HFFc6 (cell line): Measurements from ENCODE around the gene LCA5L. TPM values are rescaled to one million over a fixed set of nuclear protein-coding genes. Genes with fewer than 3 reads are reported as not detected.
"Not testable (repeated sequence)": the region's sequence is repeated elsewhere in the genome, so short reads cannot be mapped to it uniquely, and the experiment has no call there.

ENCODE experiments used
- DNase-seq: peaks from one replicate; pipeline ENCODE4 v3.0.0-alpha.2; 2018
- H3K27ac Mint-ChIP-seq: 2 replicates; pipeline ENCODE4 v1.8.0; 2020; ENCODE audit warnings: mild to moderate bottlenecking, mixed read lengths
- H3K27me3 Mint-ChIP-seq: 2 replicates; pipeline ENCODE4 v1.8.0; 2021; ENCODE audit warnings: mild to moderate bottlenecking, moderate library complexity, mixed read lengths; ENCODE audit not compliant: insufficient read depth
- H3K36me3 Mint-ChIP-seq: 2 replicates; pipeline ENCODE4 v1.8.0; 2021; ENCODE audit warnings: low read depth, mixed read lengths
- H3K4me1 Mint-ChIP-seq: 2 replicates; pipeline ENCODE4 v1.8.0; 2020; ENCODE audit warnings: low read depth, mixed read lengths
- H3K4me3 Mint-ChIP-seq: 2 replicates; pipeline ENCODE4 v1.8.0; 2020; ENCODE audit warnings: mild to moderate bottlenecking, moderate library complexity, mixed read lengths
- H3K9me3 Mint-ChIP-seq: 2 replicates; pipeline ENCODE4 v1.8.0; 2020; ENCODE audit warnings: mild to moderate bottlenecking, mixed read lengths
- CTCF ChIP-seq: fragments of 200-600 bp; sonication (generic); IDR thresholded peaks from 2 replicates; pipeline ENCODE4 v1.5.0; 2021; ENCODE audit warnings: antibody characterized with exemption, mild to moderate bottlenecking
- total RNA-seq, 6 experiments: library from RNA; stranded (reverse); fragmentation: NEBNext Ultra II Directional; extraction: Animal tissue kit (Norgen Biotek cat#: 25700); gene quantifications; 2 replicates in 1 of 6; 3 replicates in 5 of 6; pipeline ENCODE4 v1.2.3, GENCODE V29; 2021

Gene LCA5L
- total RNA-seq, 6 experiments from 2014 or later, result 0.73 to 1.4 (median 0.86) TPM

DNA sequence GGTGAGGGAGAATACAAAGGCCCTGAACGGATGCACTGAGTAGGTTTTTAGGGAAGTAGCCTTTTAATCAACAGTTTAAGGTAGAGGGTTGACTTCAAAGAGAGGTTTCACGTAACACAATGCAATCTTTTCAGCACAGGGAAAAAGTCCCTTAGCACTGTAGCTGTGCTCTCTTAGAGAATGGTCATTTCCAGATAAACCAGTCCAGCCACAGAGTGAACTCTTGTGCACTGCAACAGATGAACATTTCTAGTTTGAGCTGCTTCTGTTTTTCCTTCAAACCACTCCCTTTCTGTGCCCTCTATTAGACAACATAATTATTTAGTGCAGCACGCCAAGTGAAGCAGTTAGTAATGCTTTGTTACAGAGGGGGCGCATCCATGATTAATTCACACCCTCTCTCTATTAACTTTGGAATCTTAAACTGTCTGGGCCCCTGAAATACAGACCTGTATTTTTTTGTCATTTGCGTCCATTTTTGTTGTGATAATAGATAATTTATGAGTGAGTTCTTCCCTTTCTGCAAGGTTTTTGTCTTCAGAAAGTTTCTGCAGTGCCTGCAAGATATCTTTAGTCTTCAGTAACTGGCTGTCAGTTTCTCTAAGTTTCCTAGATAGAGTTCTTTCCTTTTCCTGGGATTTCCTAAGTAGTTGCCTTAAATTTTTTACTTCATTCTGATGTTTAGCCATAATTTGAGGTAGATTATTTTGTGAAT lies 22.9 kb downstream of the LCA5L start:
- no peak for TF ChIP-seq CTCF
- H3K36me3 Mint-ChIP-seq, result no peaks in the 10 kb centered on the region
- DNase-seq, result no peak
- H3K27me3 Mint-ChIP-seq, result peaks cover 2% of the 10 kb centered on the region; the same call in 1 of the 2 replicates
- no peaks in the 10 kb centered on the region for H3K9me3 Mint-ChIP-seq
- H3K4me1 Mint-ChIP-seq, result no peaks in the 10 kb centered on the region
- no peak overlapping the region for H3K27ac Mint-ChIP-seq
- H3K4me3 Mint-ChIP-seq, result no peak overlapping the region

DNA sequence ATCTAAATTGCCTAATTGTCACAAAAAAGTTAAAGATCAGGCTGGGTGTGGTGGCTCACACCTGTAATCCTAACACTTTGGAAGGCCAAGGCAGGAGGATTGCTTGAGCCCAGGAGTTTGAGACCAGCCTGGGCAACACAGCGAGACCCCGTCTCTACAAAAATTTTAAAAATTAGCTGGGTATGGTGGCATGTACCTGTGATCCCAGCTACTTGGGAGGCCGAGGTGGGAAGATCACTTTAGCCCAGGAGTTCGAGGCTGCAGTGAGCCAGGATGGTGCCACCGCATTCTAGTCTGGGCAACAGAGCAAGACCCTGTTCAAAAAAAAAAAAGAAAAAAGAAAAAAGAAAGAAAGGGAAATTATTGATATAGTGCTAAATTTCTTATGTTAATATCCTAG lies 26.4 kb downstream of the LCA5L start:
- H3K4me3 Mint-ChIP-seq, H3K27ac Mint-ChIP-seq, DNase-seq, H3K9me3 Mint-ChIP-seq, H3K36me3 Mint-ChIP-seq, H3K27me3 Mint-ChIP-seq, H3K4me1 Mint-ChIP-seq: not testable (repeated sequence)

DNA sequence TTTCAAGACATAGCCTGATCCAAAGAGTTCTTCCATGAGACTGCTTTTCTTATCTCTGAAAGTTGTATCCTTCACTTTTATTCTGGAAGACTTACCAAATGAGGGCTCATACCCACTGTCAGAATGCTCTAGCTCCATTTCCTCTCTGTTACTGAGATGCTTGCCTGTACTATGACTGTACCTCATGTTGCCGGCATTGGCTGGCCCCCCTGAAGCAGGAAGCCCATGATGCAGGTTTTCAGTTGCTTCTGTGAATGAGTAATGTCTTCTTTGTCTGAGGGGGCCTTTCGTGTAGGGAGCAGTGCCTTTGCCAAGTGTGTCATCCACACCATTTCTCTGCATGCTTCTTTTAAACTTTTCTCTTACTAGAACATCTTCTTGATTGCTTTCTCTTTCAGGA lies 39.5 kb downstream of the LCA5L start:
- no peaks in the 10 kb centered on the region for H3K4me1 Mint-ChIP-seq

DNA sequence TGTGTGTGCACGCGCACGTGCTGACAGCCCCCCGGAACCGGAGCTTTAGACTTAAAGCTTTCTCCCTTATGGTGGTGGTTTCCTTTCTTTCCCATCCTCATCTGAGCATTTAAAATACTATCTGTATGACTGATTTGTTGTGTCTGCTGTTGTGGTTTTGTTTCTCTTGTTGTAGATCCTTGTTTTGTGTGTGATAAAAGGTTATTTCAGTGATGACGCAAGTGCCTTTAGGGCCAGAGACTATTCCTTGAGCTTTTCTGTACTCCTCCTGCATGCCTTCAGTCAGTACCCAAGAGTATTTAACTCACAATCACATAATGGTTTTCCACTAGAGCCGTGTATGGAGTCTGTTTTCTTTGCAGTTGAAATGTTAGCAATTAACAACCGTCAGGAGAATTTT lies 45.4 kb downstream of the LCA5L start:
- no peak overlapping the region for H3K4me3 Mint-ChIP-seq
- TF ChIP-seq CTCF, result no peak
- peaks cover 5% of the 10 kb centered on the region for H3K36me3 Mint-ChIP-seq
- DNase-seq, result no peak
- peaks cover 2% of the 10 kb centered on the region for H3K27me3 Mint-ChIP-seq
- no peaks in the 10 kb centered on the region for H3K4me1 Mint-ChIP-seq
- no peak overlapping the region for H3K27ac Mint-ChIP-seq
- H3K9me3 Mint-ChIP-seq, result no peaks in the 10 kb centered on the region

More for the DNA sequence above, 39.5 kb downstream of the LCA5L start:
- Mint-ChIP-seq H3K27me3 (peaks cover 2% of the 10 kb centered on the region), H3K9me3 (peaks cover 9% of the 10 kb centered on the region), H3K36me3 (peaks cover 28% of the 10 kb centered on the region), H3K27ac (no peak overlapping the region), H3K4me3 (no peak overlapping the region)
- TF ChIP-seq CTCF, result no peak
- DNase-seq, result no peak

GRCh38 chr21:39397646-39398385 lies 47.8 kb downstream of the LCA5L start:
- H3K27ac Mint-ChIP-seq, result no peak overlapping the region
- H3K36me3 Mint-ChIP-seq, result peaks cover 6% of the 10 kb centered on the region; the same call in 1 of the 2 replicates
- H3K4me3 Mint-ChIP-seq, result no peak overlapping the region
- no peaks in the 10 kb centered on the region for H3K4me1 Mint-ChIP-seq
- no peaks in the 10 kb centered on the region for H3K9me3 Mint-ChIP-seq
- peaks cover 2% of the 10 kb centered on the region; the same call in 1 of the 2 replicates for H3K27me3 Mint-ChIP-seq
- no peak for DNase-seq
- TF ChIP-seq CTCF, result no peak

DNA sequence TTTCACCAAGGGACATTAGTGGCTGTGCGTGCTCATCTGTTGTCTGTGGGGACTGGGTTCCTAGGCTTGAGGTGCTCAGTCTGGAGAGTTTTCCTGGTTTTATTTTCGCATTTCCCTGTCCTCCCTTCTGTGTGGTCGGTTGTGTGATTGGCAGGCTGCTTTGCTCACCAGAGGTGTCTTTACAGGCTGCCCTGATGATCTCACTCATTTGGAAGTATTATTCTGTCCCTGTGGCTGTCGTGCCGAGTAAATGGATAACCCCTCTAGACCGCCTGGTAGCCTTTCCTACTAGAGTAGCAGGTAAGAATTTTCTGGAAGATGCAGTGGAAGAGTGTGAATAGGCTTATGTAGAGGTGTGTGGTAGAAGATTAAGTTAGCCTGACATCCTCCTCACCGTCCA lies 52.6 kb downstream of the LCA5L start:
- Mint-ChIP-seq H3K4me3 (no peak overlapping the region), H3K36me3 (peaks cover 6% of the 10 kb centered on the region; the same call in 1 of the 2 replicates)
- DNase-seq, result no peak

More for the DNA sequence above, 52.6 kb downstream of the LCA5L start:
- peaks cover 2% of the 10 kb centered on the region; the same call in 1 of the 2 replicates for H3K27me3 Mint-ChIP-seq
- no peaks in the 10 kb centered on the region for H3K9me3 Mint-ChIP-seq
- TF ChIP-seq CTCF, result no peak
- no peak overlapping the region for H3K27ac Mint-ChIP-seq
- peaks cover 17% of the 10 kb centered on the region for H3K4me1 Mint-ChIP-seq
